ENCODE data around the gene NBEA.

The NBEA gene

GRCh38 chr13:35594096-35594495 is 652.0 kb downstream of the NBEA start:
- H3K4me1 ChIP-seq (ENCODE audit: insufficient read depth, poor library complexity, severe bottlenecking), result peaks cover 8% of the 10 kb centered on the region
- H3K9me3 ChIP-seq (ENCODE audit: severe bottlenecking), result no peaks in the 10 kb centered on the region
- no peaks in the 10 kb centered on the region for H3K27me3 ChIP-seq (ENCODE audit: insufficient read depth, poor library complexity, severe bottlenecking)
- H3K36me3 ChIP-seq (ENCODE audit: low read depth), result no peaks in the 10 kb centered on the region
- TF ChIP-seq CTCF (IDR thresholded peaks at IDR 0.05; ENCODE audit: poor library complexity, severe bottlenecking), result no peak
- ATAC-seq (ENCODE audit: low read depth) (no peak), DNase-seq (ENCODE audit: low spot score) (no peak)
- H3K27ac ChIP-seq (ENCODE audit: poor library complexity, severe bottlenecking), result no peak overlapping the region
- H3K4me3 ChIP-seq (ENCODE audit: severe bottlenecking), result no peak overlapping the region

- Histone ChIP-seq H3K4me3 (ENCODE audit: severe bottlenecking) (no peak overlapping the region), H3K27me3 (ENCODE audit: insufficient read depth, poor library complexity, severe bottlenecking) (no peaks in the 10 kb centered on the region), H3K36me3 (ENCODE audit: low read depth) (no peaks in the 10 kb centered on the region), H3K4me1 (ENCODE audit: insufficient read depth, poor library complexity, severe bottlenecking) (peaks cover 16% of the 10 kb centered on the region), H3K27ac (ENCODE audit: poor library complexity, severe bottlenecking) (no peak overlapping the region), H3K9me3 (ENCODE audit: severe bottlenecking) (no peaks in the 10 kb centered on the region)
- no peak for ATAC-seq (ENCODE audit: low read depth)
- no peak for DNase-seq (ENCODE audit: low spot score)
- no peak for TF ChIP-seq CTCF (IDR thresholded peaks at IDR 0.05; ENCODE audit: poor library complexity, severe bottlenecking)
These were observed 653.1 kb downstream of the NBEA start for GRCh38 chr13:35595181-35595580.

- Histone ChIP-seq H3K4me1 (ENCODE audit: insufficient read depth, poor library complexity, severe bottlenecking) (peaks cover 16% of the 10 kb centered on the region), H3K27me3 (ENCODE audit: insufficient read depth, poor library complexity, severe bottlenecking) (no peaks in the 10 kb centered on the region), H3K9me3 (ENCODE audit: severe bottlenecking) (no peaks in the 10 kb centered on the region), H3K27ac (ENCODE audit: poor library complexity, severe bottlenecking) (no peak overlapping the region), H3K4me3 (ENCODE audit: severe bottlenecking) (no peak overlapping the region), H3K36me3 (ENCODE audit: low read depth) (no peaks in the 10 kb centered on the region)
- ATAC-seq (ENCODE audit: low read depth) (no peak), DNase-seq (ENCODE audit: low spot score) (no peak)
- no peak for TF ChIP-seq CTCF (IDR thresholded peaks at IDR 0.05; ENCODE audit: poor library complexity, severe bottlenecking)
These were observed 654.4 kb downstream of the NBEA start for GRCh38 chr13:35596321-35597030.

- H3K4me1 ChIP-seq (ENCODE audit: insufficient read depth, poor library complexity, severe bottlenecking), result peaks cover 16% of the 10 kb centered on the region
- H3K36me3 ChIP-seq (ENCODE audit: low read depth), result no peaks in the 10 kb centered on the region
These were observed 655.4 kb downstream of the NBEA start for GRCh38 chr13:35597451-35597850.

More at GRCh38 chr13:35597451-35597850, 655.4 kb downstream of the NBEA start:
- no peak for ATAC-seq (ENCODE audit: low read depth)
- Histone ChIP-seq H3K4me3 (ENCODE audit: severe bottlenecking) (no peak overlapping the region), H3K27me3 (ENCODE audit: insufficient read depth, poor library complexity, severe bottlenecking) (no peaks in the 10 kb centered on the region), H3K9me3 (ENCODE audit: severe bottlenecking) (no peaks in the 10 kb centered on the region), H3K27ac (ENCODE audit: poor library complexity, severe bottlenecking) (no peak overlapping the region)
- DNase-seq (ENCODE audit: low spot score), result no peak
- TF ChIP-seq CTCF (IDR thresholded peaks at IDR 0.05; ENCODE audit: poor library complexity, severe bottlenecking), result no peak

Measured in RWPE2 (cell line).